HEK293T (cell line): ENCODE data around the gene TRIOBP.

Source experiments
- ELF4 ChIP-seq: fragments of 450-650 bp; IDR thresholded peaks from 2 replicates; pipeline ENCODE4 v1.6.1; 2017; ENCODE audit warnings: antibody characterized with exemption
- FOXA1 ChIP-seq: fragments of 450-650 bp; IDR thresholded peaks from 2 replicates; pipeline ENCODE4 v1.6.1; 2016; ENCODE audit warnings: mild to moderate bottlenecking
- FOXM1 ChIP-seq: fragments of 450-650 bp; IDR thresholded peaks from 2 replicates; pipeline ENCODE4 v1.6.1; 2017; ENCODE audit warnings: mild to moderate bottlenecking, borderline replicate concordance
- L3MBTL2 ChIP-seq: fragments of 450-650 bp; conservative IDR thresholded peaks from 2 replicates; pipeline ENCODE4 v1.6.1; 2016; ENCODE audit warnings: mild to moderate bottlenecking
- PKNOX1 ChIP-seq: fragments of 450-650 bp; IDR thresholded peaks from 2 replicates; pipeline ENCODE4 v1.6.1; 2016
- SP1 ChIP-seq: fragments of 450-650 bp; IDR thresholded peaks from 2 replicates; pipeline ENCODE4 v1.6.1; 2017
- SUZ12 ChIP-seq: fragments of 450-650 bp; IDR thresholded peaks from 2 replicates; pipeline ENCODE4 v1.6.1; 2016; ENCODE audit warnings: mild to moderate bottlenecking
- ZNF384 ChIP-seq: fragments of 450-650 bp; IDR thresholded peaks from 2 replicates; pipeline ENCODE4 v1.6.1; 2016

GRCh38 chr22:37681001-37681424 lies 15.8 kb upstream of the TRIOBP start:
- TF ChIP-seq SUZ12 = no peak
- TF ChIP-seq PKNOX1 = no peak
- no peak for TF ChIP-seq ZNF384
- no peak for TF ChIP-seq FOXA1
- TF ChIP-seq SP1 = no peak
- TF ChIP-seq ELF4 = no peak
- no peak for TF ChIP-seq L3MBTL2
- no peak for TF ChIP-seq FOXM1
